Measurements from ENCODE around the gene CALY.
A peak's percentile ranks its signal among the peaks of the same experiment; 100 is the strongest.
"Not testable (repeated sequence)": the region's sequence is repeated elsewhere in the genome, so short reads cannot be mapped to it uniquely, and the experiment has no call there.

The CALY gene

GRCh38 chr10:133373174-133374090, 36.7 kb upstream of the CALY start, which contains the start of gene ECHS1:
ECHS1 (minus strand) TSS chr10:133373354; CDS start chr10:133373333, 21 bp downstream.
- peak within 1 kb of the TSS; percentile 68 for H3K4me3 ChIP-seq (ENCODE audit: low read depth, low read length)
- in situ Hi-C loops (cut with HindIII; ENCODE audit: low sequenced_read_pairs) = no loop called here
- no peak for TF ChIP-seq CTCF (IDR thresholded peaks at IDR 0.05; ENCODE audit: low read depth, low read length, missing control alignments)
- peak; percentile 68 for DNase-seq (ENCODE audit: low read depth)

GRCh38 chr10:133372507-133372906, 35.8 kb upstream of the CALY start:
- no peak for TF ChIP-seq CTCF (IDR thresholded peaks at IDR 0.05; ENCODE audit: low read depth, low read length, missing control alignments)
- no peak for DNase-seq (ENCODE audit: low read depth)
- in situ Hi-C loops (cut with HindIII; ENCODE audit: low sequenced_read_pairs) = no loop called here
- peak overlapping the region; percentile 68 for H3K4me3 ChIP-seq (ENCODE audit: low read depth, low read length)

GRCh38 chr10:133370030-133370786, 33.5 kb upstream of the CALY start:
- in situ Hi-C loops (cut with HindIII; ENCODE audit: low sequenced_read_pairs) = no loop called here
- TF ChIP-seq CTCF (IDR thresholded peaks at IDR 0.05; ENCODE audit: low read depth, low read length, missing control alignments) = no peak
- DNase-seq (ENCODE audit: low read depth) = no peak

GRCh38 chr10:133368153-133368552, 31.5 kb upstream of the CALY start:
- H3K4me3 ChIP-seq (ENCODE audit: low read depth, low read length) = no peak overlapping the region
- in situ Hi-C loops (cut with HindIII; ENCODE audit: low sequenced_read_pairs) = no loop called here
- DNase-seq (ENCODE audit: low read depth) = no peak
- TF ChIP-seq CTCF (IDR thresholded peaks at IDR 0.05; ENCODE audit: low read depth, low read length, missing control alignments) = no peak

More at GRCh38 chr10:133370030-133370786, 33.5 kb upstream of the CALY start:
- H3K4me3 ChIP-seq (ENCODE audit: low read depth, low read length) = no peak overlapping the region

GRCh38 chr10:133367461-133367860, 30.8 kb upstream of the CALY start:
- not testable (repeated sequence) for DNase-seq (ENCODE audit: low read depth)

GRCh38 chr10:133366751-133367150, 30.1 kb upstream of the CALY start:
- no peak for TF ChIP-seq CTCF (IDR thresholded peaks at IDR 0.05; ENCODE audit: low read depth, low read length, missing control alignments)
- H3K4me3 ChIP-seq (ENCODE audit: low read depth, low read length) = no peak overlapping the region
- DNase-seq (ENCODE audit: low read depth) = no peak
- in situ Hi-C loops (cut with HindIII; ENCODE audit: low sequenced_read_pairs) = no loop called here

More at GRCh38 chr10:133367461-133367860, 30.8 kb upstream of the CALY start:
- in situ Hi-C loops (cut with HindIII; ENCODE audit: low sequenced_read_pairs); H3K4me3 ChIP-seq (ENCODE audit: low read depth, low read length): not testable (repeated sequence)

Measured in astrocyte of the cerebellum (primary cell).